Skeletal muscle tissue (tissue), 4 donors: Measurements from ENCODE around the gene CNBP. TPM values are rescaled to one million over a fixed set of nuclear protein-coding genes. Genes with fewer than 3 reads are reported as not detected.
"Not testable (repeated sequence)": the region's sequence is repeated elsewhere in the genome, so short reads cannot be mapped to it uniquely, and the experiment has no call there.

Experiments used
- H3K27ac ChIP-seq: one replicate; pipeline ENCODE4 v1.7.0; 2013; ENCODE audit warnings: mild to moderate bottlenecking, low read depth, low read length, inconsistent platforms
- H3K27me3 ChIP-seq, 3 donors: one replicate each; pipeline ENCODE4 v1.7.0; 2013; ENCODE audit warnings: low read length in 3 of 3; ENCODE audit not compliant: control insufficient read depth in 3 of 3, insufficient read depth in 3 of 3
- H3K36me3 ChIP-seq, 3 donors: one replicate each; pipeline ENCODE4 v1.7.0; 2013; ENCODE audit warnings: low read length in 3 of 3; ENCODE audit not compliant: control insufficient read depth in 3 of 3, insufficient read depth in 3 of 3
- H3K4me1 ChIP-seq, 3 donors: one replicate each; pipeline ENCODE4 v1.7.0; 2013; ENCODE audit warnings: low read length in 3 of 3, mild to moderate bottlenecking in 3 of 3; ENCODE audit not compliant: control insufficient read depth in 3 of 3, insufficient read depth in 3 of 3
- H3K4me3 ChIP-seq, 3 donors: one replicate each; pipeline ENCODE4 v1.7.0; 2013; ENCODE audit warnings: low read length in 3 of 3
- H3K9ac ChIP-seq, 3 donors: one replicate each; pipeline ENCODE4 v1.7.0; 2013; ENCODE audit warnings: low read length in 3 of 3, mild to moderate bottlenecking in 3 of 3, moderate library complexity in 2 of 3, low read depth in 1 of 3
- H3K9me3 ChIP-seq, 3 donors: one replicate each; pipeline ENCODE4 v1.7.0; 2013; ENCODE audit warnings: low read length in 3 of 3; ENCODE audit not compliant: control insufficient read depth in 3 of 3
- total RNA-seq: library from RNA; depleted of rRNA; stranded (reverse); fragments of >200 nt; gene quantifications from one replicate; pipeline ENCODE4 v1.2.3, GENCODE V29; 2014
- donor health status: Osteomylitis.

Gene CNBP
- total RNA-seq, 1 donor from 2014 or later: 228 TPM

DNA sequence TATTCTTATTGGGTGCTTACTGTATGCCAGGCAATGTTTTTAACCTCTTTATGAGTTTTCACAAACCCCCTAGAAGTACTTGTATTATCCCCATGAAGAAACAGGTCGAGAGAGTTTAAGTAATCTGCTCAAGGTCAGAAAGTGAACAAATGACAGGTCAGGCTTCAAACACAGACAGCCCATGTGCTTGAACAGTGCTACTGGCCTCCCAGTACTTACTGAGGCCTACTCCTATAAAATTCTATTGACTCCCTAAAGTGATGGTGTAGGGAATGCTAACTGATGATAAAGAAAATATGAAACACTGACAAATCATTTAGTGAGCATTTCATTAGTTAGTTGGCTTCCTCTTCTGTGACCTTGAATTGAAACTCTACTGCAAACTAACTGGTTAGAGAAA, 4.2 kb upstream of the CNBP start:
- Histone ChIP-seq H3K27me3 (no peaks in the 10 kb centered on the region), H3K27ac (peak overlapping the region; percentile 100), H3K9ac (peak overlapping the region in 2 of 3 donors; percentile 8 to 58), H3K4me3 (no peak overlapping the region), H3K9me3 (no peaks in the 10 kb centered on the region), H3K4me1 (peaks cover 3 to 13% (median 11%) of the 10 kb centered on the region in 3 donors), H3K36me3 (peaks cover 0 to 8% (median 0%) of the 10 kb centered on the region in 3 donors)

DNA sequence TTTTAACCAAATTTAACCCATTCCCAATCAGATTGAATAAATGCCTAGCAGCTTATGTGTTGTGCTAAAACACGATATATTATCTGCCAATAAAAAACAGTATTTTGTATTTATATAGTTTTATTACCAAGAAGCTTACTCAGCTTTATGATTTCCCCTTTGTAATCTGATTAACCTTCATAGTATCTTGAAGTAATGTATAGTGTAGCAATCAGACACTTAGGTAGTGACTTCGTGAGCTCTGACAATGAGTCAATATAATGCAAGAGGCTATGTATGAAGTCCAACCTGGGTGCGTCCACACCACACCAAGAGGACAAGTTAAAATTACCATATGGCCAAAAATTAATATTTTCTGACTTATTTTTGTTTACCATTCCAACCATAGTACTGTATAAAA, 2.1 kb upstream of the CNBP start:
- peaks cover 7 to 16% (median 10%) of the 10 kb centered on the region in 3 donors for H3K4me1 ChIP-seq
- peak overlapping the region; percentile 100 for H3K27ac ChIP-seq
- H3K9me3 ChIP-seq: no peaks in the 10 kb centered on the region
- peak overlapping the region in 2 of 3 donors; percentile 34 to 98 for H3K9ac ChIP-seq
- H3K4me3 ChIP-seq: peak overlapping the region in 2 of 3 donors; percentile 0 to 97
- peaks cover 0 to 12% (median 0%) of the 10 kb centered on the region in 3 donors for H3K36me3 ChIP-seq
- H3K27me3 ChIP-seq: no peaks in the 10 kb centered on the region

DNA sequence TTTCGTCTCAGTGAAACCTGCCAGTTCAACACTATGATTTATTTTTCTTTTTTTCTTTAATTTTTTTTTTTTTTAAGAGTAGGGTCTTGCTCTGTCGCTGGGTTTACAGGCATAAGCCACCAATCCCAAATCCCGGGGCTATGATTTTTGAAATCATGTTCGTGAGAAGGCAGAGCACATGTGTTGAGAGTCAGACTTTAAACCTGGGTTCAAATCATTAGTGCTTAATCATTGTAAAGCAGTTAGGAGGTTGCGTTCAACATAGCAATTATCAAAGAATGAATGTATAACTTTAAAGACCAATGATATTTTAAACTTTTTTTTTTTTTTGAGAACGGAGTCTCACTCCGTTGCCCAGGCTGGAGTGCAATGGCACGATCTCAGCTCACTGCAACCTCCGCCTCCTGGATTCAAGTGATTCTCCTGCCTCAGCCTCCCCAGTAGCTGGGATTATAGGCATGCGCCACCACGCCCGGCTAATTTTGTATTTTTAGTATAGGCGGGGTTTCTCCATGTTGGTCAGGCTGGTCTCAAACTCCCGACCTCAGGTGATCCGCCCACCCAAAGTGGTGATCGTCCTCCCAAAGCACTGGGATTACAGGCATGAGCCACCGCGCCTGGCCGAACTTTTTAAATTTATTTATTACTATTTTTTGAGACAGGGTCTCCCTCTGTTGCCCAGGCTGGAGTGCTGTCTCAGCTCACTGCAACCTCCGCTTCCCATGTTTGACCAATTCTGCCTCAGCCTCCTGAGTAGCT, 1.3 kb upstream of the CNBP start:
- not testable (repeated sequence) for H3K27me3 ChIP-seq, H3K9me3 ChIP-seq
- Histone ChIP-seq H3K4me1 (peaks cover 14 to 20% (median 16%) of the 10 kb centered on the region in 3 donors), H3K4me3 (peak overlapping the region; percentile 93 to 97 (median 93)), H3K27ac (peak overlapping the region; percentile 100), H3K9ac (peak overlapping the region; percentile 98 to 100 (median 99)), H3K36me3 (peaks cover 0 to 12% (median 2%) of the 10 kb centered on the region in 3 donors)

DNA sequence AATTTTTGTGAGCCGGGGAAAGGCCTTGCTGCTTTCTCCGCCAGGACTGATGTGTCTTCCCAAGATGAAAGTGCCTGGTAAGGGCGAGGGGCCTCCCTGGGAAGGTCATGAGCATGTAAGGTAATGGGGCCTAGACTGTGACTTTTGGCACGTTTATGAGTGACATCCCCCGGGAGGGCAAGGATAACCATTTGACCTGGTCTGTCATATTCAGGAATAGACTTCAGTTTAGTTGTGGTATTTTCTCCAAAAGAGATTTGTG, 631 bp upstream of the CNBP start:
- Histone ChIP-seq H3K27me3 (no peaks in the 10 kb centered on the region), H3K4me1 (peaks cover 18 to 23% (median 22%) of the 10 kb centered on the region in 3 donors)

GRCh38 chr3:129182390-129183185, 1.1 kb downstream of the CNBP start:
- H3K4me3 ChIP-seq: peak overlapping the region; percentile 95 to 97 (median 97)
- peak overlapping the region; percentile 100 for H3K9ac ChIP-seq
- H3K36me3 ChIP-seq: peaks cover 4 to 12% (median 5%) of the 10 kb centered on the region in 3 donors
- H3K27me3 ChIP-seq: no peaks in the 10 kb centered on the region
- H3K9me3 ChIP-seq: no peaks in the 10 kb centered on the region
- H3K4me1 ChIP-seq: peaks cover 32 to 39% (median 38%) of the 10 kb centered on the region in 3 donors
- H3K27ac ChIP-seq: peak overlapping the region; percentile 100

More for the DNA sequence above, 631 bp upstream of the CNBP start:
- Histone ChIP-seq H3K9me3 (no peaks in the 10 kb centered on the region), H3K36me3 (peaks cover 0 to 12% (median 2%) of the 10 kb centered on the region in 3 donors), H3K9ac (peak overlapping the region; percentile 98 to 100 (median 99)), H3K4me3 (peak overlapping the region; percentile 93 to 97 (median 93)), H3K27ac (peak overlapping the region; percentile 100)

DNA sequence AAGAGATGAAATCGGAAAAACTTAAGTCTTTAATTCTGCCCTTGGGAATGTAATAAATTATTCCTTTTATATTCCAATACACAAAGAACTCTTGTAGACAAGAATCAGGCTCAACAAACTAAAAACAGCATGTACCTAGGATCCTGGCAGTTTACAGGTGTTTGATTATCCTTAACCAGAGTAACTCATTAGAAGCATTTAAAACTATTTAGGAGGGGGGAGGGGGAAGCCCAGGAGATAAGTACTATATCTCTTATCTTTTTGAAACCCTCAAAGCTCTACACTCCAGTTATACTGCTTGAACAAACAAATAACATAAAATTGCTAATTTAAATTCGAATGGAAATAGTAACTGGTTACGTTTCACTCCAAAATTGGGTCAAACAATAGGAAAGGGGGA, 1.9 kb downstream of the CNBP start:
- H3K9ac ChIP-seq: peak overlapping the region; percentile 100
- H3K27me3 ChIP-seq: no peaks in the 10 kb centered on the region
- peak overlapping the region; percentile 95 to 97 (median 97) for H3K4me3 ChIP-seq
- H3K4me1 ChIP-seq: peaks cover 36 to 47% (median 43%) of the 10 kb centered on the region in 3 donors
- H3K27ac ChIP-seq: peak overlapping the region; percentile 100
- H3K9me3 ChIP-seq: no peaks in the 10 kb centered on the region
- H3K36me3 ChIP-seq: peaks cover 4 to 12% (median 5%) of the 10 kb centered on the region in 3 donors

- Histone ChIP-seq H3K27me3 (no peaks in the 10 kb centered on the region), H3K4me1 (peaks cover 49 to 60% (median 56%) of the 10 kb centered on the region in 3 donors), H3K9me3 (no peaks in the 10 kb centered on the region), H3K27ac (peak overlapping the region; percentile 100), H3K9ac (peak overlapping the region; percentile 52 to 100 (median 58)), H3K4me3 (peak overlapping the region in 2 of 3 donors; percentile 55 to 97), H3K36me3 (peaks cover 4 to 12% (median 5%) of the 10 kb centered on the region in 3 donors)
Measured at GRCh38 chr3:129180461-129180860, 3.2 kb downstream of the CNBP start.

DNA sequence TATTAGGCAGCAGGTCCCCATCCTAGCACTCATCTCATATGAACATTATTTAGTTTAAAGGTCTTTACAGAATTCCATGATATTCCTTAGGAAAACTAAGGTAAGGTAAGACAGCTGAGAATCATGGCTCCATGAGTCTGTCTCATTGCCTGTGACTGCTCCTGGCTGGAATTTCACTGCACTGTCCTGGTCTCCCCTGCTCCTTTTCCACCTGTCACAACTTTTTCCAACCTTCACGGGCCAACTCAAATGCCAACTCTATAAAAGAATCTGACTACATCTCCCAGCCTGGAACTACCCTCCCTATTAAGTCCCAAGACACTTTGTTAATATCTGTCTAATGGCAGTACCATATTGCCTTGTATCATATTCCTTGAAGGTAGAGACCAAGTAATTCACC, 7.6 kb downstream of the CNBP start:
- peak overlapping the region; percentile 100 for H3K27ac ChIP-seq
- H3K9ac ChIP-seq: no peak overlapping the region
- H3K4me3 ChIP-seq: peak overlapping the region; percentile 11 to 45 (median 11)
- H3K27me3 ChIP-seq: no peaks in the 10 kb centered on the region
- peaks cover 69 to 72% (median 70%) of the 10 kb centered on the region in 3 donors for H3K4me1 ChIP-seq
- no peaks in the 10 kb centered on the region for H3K9me3 ChIP-seq
- H3K36me3 ChIP-seq: peaks cover 2 to 14% (median 10%) of the 10 kb centered on the region in 3 donors

DNA sequence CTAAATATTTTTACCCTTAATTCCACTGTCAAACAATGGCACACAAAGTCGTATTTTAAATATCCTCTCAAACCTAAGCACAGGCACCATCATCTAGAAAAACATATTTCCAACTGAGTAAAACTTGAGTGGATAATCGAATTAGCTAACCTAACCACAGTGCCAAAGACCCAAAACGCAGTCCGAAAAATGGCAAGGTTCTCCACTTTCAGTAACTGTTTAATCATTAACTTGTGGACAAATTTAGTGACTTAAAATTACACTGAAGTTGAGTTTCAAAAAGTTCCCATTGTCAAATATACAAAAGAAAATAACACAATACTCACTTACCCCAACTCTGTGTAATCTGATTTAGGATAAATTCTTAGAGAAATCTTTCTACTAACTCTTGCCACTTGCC, 10.0 kb downstream of the CNBP start:
- H3K9me3 ChIP-seq: no peaks in the 10 kb centered on the region
- peaks cover 16 to 31% (median 30%) of the 10 kb centered on the region in 3 donors for H3K36me3 ChIP-seq
- H3K4me1 ChIP-seq: peaks cover 48 to 68% (median 54%) of the 10 kb centered on the region in 3 donors
- peak overlapping the region in 1 of 3 donors; percentile 54 for H3K4me3 ChIP-seq
- H3K9ac ChIP-seq: peak overlapping the region; percentile 53 to 57 (median 57)
- peak overlapping the region; percentile 92 for H3K27ac ChIP-seq
- H3K27me3 ChIP-seq: no peaks in the 10 kb centered on the region
